ENCODE results near the gene HADHB.
"Not testable (repeated sequence)": the region's sequence is repeated elsewhere in the genome, so short reads cannot be mapped to it uniquely, and the experiment has no call there.

The HADHB gene

GRCh38 chr2:26268213-26268612 is 23.5 kb downstream of the HADHB start:
- H3K27me3 Mint-ChIP-seq, result no peaks in the 10 kb centered on the region
- peak overlapping the region; percentile 41 for H3K27ac Mint-ChIP-seq
- H3K4me1 Mint-ChIP-seq (ENCODE audit: low read depth), result peaks cover 30% of the 10 kb centered on the region
- H3K36me3 Mint-ChIP-seq (ENCODE audit: low read depth), result peaks cover 73% of the 10 kb centered on the region
- intact Hi-C loops (cut with micrococcal nuclease), result no loop called here
- no peaks in the 10 kb centered on the region for H3K9me3 Mint-ChIP-seq
- no peak overlapping the region for H3K4me3 Mint-ChIP-seq

GRCh38 chr2:26268670-26269385 is 24.1 kb downstream of the HADHB start:
- H3K9me3 Mint-ChIP-seq; H3K27me3 Mint-ChIP-seq; intact Hi-C loops (cut with micrococcal nuclease): not testable (repeated sequence)
- H3K36me3 Mint-ChIP-seq (ENCODE audit: low read depth), result peaks cover 67% of the 10 kb centered on the region
- peak overlapping the region; percentile 23 for H3K4me3 Mint-ChIP-seq
- H3K4me1 Mint-ChIP-seq (ENCODE audit: low read depth), result peaks cover 34% of the 10 kb centered on the region
- peak overlapping the region; percentile 41 for H3K27ac Mint-ChIP-seq

DNA sequence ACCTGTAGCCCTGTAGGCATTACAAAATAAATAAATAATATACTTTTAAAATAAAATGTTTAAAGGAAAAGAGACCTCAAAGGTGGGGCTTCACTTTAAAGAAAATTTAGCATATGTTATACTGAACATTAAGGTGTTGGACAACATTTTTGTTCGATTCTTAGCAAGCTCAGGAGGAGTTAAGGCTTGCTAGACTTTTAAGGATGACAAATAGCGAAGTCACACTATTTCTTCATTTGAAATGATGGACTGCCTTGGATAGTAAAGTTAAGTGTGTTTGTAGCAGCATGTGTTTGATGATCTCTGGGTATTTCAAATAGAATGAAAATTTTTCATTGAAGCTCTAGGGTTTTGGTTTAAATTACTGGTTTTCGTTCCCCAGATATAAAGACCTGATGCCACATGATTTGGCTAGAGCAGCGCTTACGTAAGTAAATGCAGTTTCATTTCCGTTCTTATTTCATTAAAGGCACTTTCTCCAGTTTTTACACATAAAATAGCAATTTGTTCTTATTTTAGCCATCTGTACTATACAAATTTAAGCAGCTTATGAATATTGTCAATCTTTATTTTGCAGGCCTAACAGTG is 24.9 kb downstream of the HADHB start:
- no peaks in the 10 kb centered on the region for H3K9me3 Mint-ChIP-seq
- intact Hi-C loops (cut with micrococcal nuclease), result no loop called here
- H3K36me3 Mint-ChIP-seq (ENCODE audit: low read depth), result peaks cover 59% of the 10 kb centered on the region
- no peak overlapping the region for H3K4me3 Mint-ChIP-seq
- H3K27me3 Mint-ChIP-seq, result no peaks in the 10 kb centered on the region
- peaks cover 34% of the 10 kb centered on the region for H3K4me1 Mint-ChIP-seq (ENCODE audit: low read depth)
- peak overlapping the region; percentile 57 for H3K27ac Mint-ChIP-seq

GRCh38 chr2:26270373-26270772 is 25.6 kb downstream of the HADHB start:
- Mint-ChIP-seq H3K27me3 (no peaks in the 10 kb centered on the region), H3K27ac (peak overlapping the region; percentile 57), H3K9me3 (no peaks in the 10 kb centered on the region), H3K36me3 (ENCODE audit: low read depth) (peaks cover 59% of the 10 kb centered on the region), H3K4me1 (ENCODE audit: low read depth) (peaks cover 40% of the 10 kb centered on the region), H3K4me3 (no peak overlapping the region)
- intact Hi-C loops (cut with micrococcal nuclease), result no loop called here

DNA sequence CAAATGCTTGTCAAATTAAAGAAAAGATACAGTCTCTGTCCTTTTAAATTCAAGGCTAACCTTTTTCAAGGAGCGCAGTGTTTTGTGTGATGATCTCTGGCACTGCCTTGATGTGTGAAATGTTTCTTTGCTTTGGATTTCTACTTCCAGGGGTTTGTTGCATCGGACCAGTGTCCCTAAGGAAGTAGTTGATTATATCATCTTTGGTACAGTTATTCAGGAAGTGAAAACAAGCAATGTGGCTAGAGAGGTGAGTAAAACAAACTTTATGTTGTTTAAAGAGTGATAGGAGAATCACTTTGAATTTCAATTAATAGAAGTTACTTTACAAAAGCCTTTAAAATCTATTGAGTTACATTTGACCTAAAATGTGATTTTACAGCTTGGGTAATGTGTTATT is 28.8 kb downstream of the HADHB start:
- Mint-ChIP-seq H3K36me3 (ENCODE audit: low read depth) (peaks cover 62% of the 10 kb centered on the region), H3K27me3 (no peaks in the 10 kb centered on the region), H3K4me1 (ENCODE audit: low read depth) (peaks cover 34% of the 10 kb centered on the region), H3K4me3 (no peak overlapping the region), H3K9me3 (no peaks in the 10 kb centered on the region), H3K27ac (no peak overlapping the region)
- intact Hi-C loops (cut with micrococcal nuclease), result no loop called here

- Mint-ChIP-seq H3K36me3 (ENCODE audit: low read depth) (peaks cover 68% of the 10 kb centered on the region), H3K27me3 (no peaks in the 10 kb centered on the region), H3K27ac (no peak overlapping the region), H3K9me3 (no peaks in the 10 kb centered on the region), H3K4me1 (ENCODE audit: low read depth) (peaks cover 27% of the 10 kb centered on the region), H3K4me3 (no peak overlapping the region)
- intact Hi-C loops (cut with micrococcal nuclease), result no loop called here
These were observed 29.4 kb downstream of the HADHB start for GRCh38 chr2:26274058-26274613.

- Mint-ChIP-seq H3K9me3 (no peaks in the 10 kb centered on the region), H3K36me3 (ENCODE audit: low read depth) (peaks cover 79% of the 10 kb centered on the region), H3K27me3 (no peaks in the 10 kb centered on the region), H3K4me3 (no peak overlapping the region), H3K4me1 (ENCODE audit: low read depth) (peaks cover 13% of the 10 kb centered on the region), H3K27ac (no peak overlapping the region)
- intact Hi-C loops (cut with micrococcal nuclease), result loop anchor here (5.0 kb wide), 1 partner anchor 34 kb away; the partner anchor contains the start of genes HADHA and HADHB
These were observed 31.9 kb downstream of the HADHB start for GRCh38 chr2:26276484-26277227.

DNA sequence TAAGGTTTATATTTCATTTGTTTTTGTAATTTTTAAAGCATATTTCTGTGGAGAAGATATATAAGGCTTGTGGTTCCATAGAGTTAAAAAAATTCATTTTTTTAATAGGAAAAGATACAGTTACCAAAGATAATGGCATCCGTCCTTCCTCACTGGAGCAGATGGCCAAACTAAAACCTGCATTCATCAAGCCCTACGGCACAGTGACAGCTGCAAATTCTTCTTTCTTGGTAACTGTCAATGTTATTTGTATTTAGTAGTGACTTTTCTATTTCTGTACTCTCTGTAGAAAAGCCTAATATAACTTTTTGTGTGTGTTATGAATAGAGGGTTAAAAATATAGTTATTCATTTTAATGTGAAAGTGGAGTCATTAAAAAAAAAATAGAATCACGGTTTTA is 35.1 kb downstream of the HADHB start:
- Mint-ChIP-seq H3K36me3 (ENCODE audit: low read depth) (peaks cover 94% of the 10 kb centered on the region), H3K27me3 (no peaks in the 10 kb centered on the region), H3K4me1 (ENCODE audit: low read depth) (peaks cover 7% of the 10 kb centered on the region), H3K27ac (no peak overlapping the region), H3K4me3 (no peak overlapping the region), H3K9me3 (no peaks in the 10 kb centered on the region)
- intact Hi-C loops (cut with micrococcal nuclease), result loop anchor here (5.0 kb wide), 1 partner anchor 38 kb away; the partner anchor contains the start of genes HADHA and HADHB

- H3K27ac Mint-ChIP-seq, result no peak overlapping the region
- H3K9me3 Mint-ChIP-seq, result no peaks in the 10 kb centered on the region
- no peaks in the 10 kb centered on the region for H3K4me1 Mint-ChIP-seq (ENCODE audit: low read depth)
- H3K36me3 Mint-ChIP-seq (ENCODE audit: low read depth), result peaks cover 93% of the 10 kb centered on the region
- H3K27me3 Mint-ChIP-seq, result no peaks in the 10 kb centered on the region
- no peak overlapping the region for H3K4me3 Mint-ChIP-seq
- intact Hi-C loops (cut with micrococcal nuclease), result no loop called here
These were observed 36.5 kb downstream of the HADHB start for GRCh38 chr2:26281226-26281625.

- Mint-ChIP-seq H3K27ac (no peak overlapping the region), H3K9me3 (no peaks in the 10 kb centered on the region), H3K4me1 (ENCODE audit: low read depth) (no peaks in the 10 kb centered on the region), H3K36me3 (ENCODE audit: low read depth) (peaks cover 93% of the 10 kb centered on the region), H3K4me3 (no peak overlapping the region), H3K27me3 (no peaks in the 10 kb centered on the region)
- intact Hi-C loops (cut with micrococcal nuclease), result no loop called here
These were observed 38.9 kb downstream of the HADHB start for GRCh38 chr2:26283606-26284005.

- Mint-ChIP-seq H3K27me3 (no peaks in the 10 kb centered on the region), H3K36me3 (ENCODE audit: low read depth) (peaks cover 90% of the 10 kb centered on the region), H3K4me3 (no peak overlapping the region), H3K4me1 (ENCODE audit: low read depth) (no peaks in the 10 kb centered on the region), H3K9me3 (no peaks in the 10 kb centered on the region), H3K27ac (no peak overlapping the region)
- intact Hi-C loops (cut with micrococcal nuclease), result no loop called here
These were observed 39.4 kb downstream of the HADHB start for GRCh38 chr2:26284132-26284531.

DNA sequence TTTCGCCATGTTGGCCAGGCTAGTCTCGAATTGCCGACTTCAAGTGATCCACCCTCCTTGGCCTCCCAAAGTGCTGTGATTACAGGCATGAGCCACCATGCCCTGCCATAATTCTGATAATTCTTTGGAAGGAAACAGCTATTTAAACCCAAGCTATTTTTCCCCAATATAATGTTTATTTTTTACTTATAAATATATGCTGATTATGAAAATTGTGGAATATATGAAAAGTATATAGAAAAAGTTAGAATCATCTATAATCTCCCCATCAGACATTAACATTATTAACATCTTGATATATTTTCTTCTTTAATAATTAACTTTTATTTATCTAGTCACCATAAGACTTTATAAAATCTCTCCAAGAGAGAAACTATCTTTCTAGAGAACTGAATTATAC is 41.2 kb downstream of the HADHB start:
- Mint-ChIP-seq H3K36me3 (ENCODE audit: low read depth) (peaks cover 87% of the 10 kb centered on the region), H3K4me3 (no peak overlapping the region), H3K9me3 (no peaks in the 10 kb centered on the region), H3K4me1 (ENCODE audit: low read depth) (no peaks in the 10 kb centered on the region), H3K27me3 (no peaks in the 10 kb centered on the region), H3K27ac (no peak overlapping the region)
- intact Hi-C loops (cut with micrococcal nuclease), result no loop called here

DNA sequence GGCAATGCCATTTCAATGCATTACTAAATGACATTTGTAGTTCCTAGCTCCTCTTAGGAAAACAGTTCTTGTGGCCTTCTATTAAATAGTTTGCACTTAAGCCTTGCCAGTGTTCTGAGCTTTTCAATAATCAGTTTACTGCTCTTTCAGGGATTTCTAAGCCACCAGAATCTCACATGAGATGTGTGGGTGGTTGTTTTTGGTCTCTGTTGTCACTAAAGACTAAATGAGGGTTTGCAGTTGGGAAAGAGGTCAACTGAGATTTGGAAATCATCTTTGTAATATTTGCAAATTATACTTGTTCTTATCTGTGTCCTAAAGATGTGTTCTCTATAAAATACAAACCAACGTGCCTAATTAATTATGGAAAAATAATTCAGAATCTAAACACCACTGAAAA is 45.3 kb downstream of the HADHB start:
- Mint-ChIP-seq H3K27me3 (no peaks in the 10 kb centered on the region), H3K4me3 (no peak overlapping the region), H3K9me3 (no peaks in the 10 kb centered on the region), H3K36me3 (ENCODE audit: low read depth) (peaks cover 59% of the 10 kb centered on the region), H3K4me1 (ENCODE audit: low read depth) (peaks cover 6% of the 10 kb centered on the region), H3K27ac (no peak overlapping the region)
- intact Hi-C loops (cut with micrococcal nuclease), result no loop called here

- peaks cover 34% of the 10 kb centered on the region for H3K36me3 Mint-ChIP-seq (ENCODE audit: low read depth)
- no peak overlapping the region for H3K4me3 Mint-ChIP-seq
- H3K27ac Mint-ChIP-seq, result no peak overlapping the region
- H3K27me3 Mint-ChIP-seq, result peaks cover 3% of the 10 kb centered on the region
- H3K9me3 Mint-ChIP-seq, result no peaks in the 10 kb centered on the region
- peaks cover 6% of the 10 kb centered on the region for H3K4me1 Mint-ChIP-seq (ENCODE audit: low read depth)
- intact Hi-C loops (cut with micrococcal nuclease), result no loop called here
These were observed 47.9 kb downstream of the HADHB start for GRCh38 chr2:26292646-26293045.

All from dendritic cell treated with granulocyte-macrophage colony-stimulating factor and Interleukin-4, amounts not matched to agents 40 ng/mL and 50 ng/mL, for 4 days (primary cell).